HepG2 (cell line): ENCODE data around the gene THSD4. TPM values are rescaled to one million over a fixed set of nuclear protein-coding genes. Genes with fewer than 3 reads are reported as not detected.

Experiments
- ATAC-seq: fragments of 200-7000 bp; cut with Tn5 transposase; 3 replicates; pipeline ENCODE4 v1.9.1; 2020; ENCODE audit warnings: mild to moderate bottlenecking, moderate library complexity
- BruUV-seq: library from RNA; stranded (reverse); fragments of 400-500 nt; replicated peaks from 2 replicates; lab custom pipeline; 2021; lab: Mats Ljungman, UMichigan
- CTCF ChIA-PET: fragments of 300-600 bp; formaldehyde crosslinking; extraction: SDS; loops from one replicate; lab custom pipeline; 2021; ENCODE audit warnings: low total read pairs, inconsistent platforms, low intra/inter-chr PET ratio; lab: Yijun Ruan, JAX
- POLR2A ChIA-PET: fragments of 350-600 bp; sonication (Branson Sonifier 250); formaldehyde crosslinking; loops from one replicate; lab custom pipeline; 2020; ENCODE audit warnings: antibody characterized with exemption, inconsistent platforms; lab: Yijun Ruan, JAX
- DNase-seq: peaks from one replicate; pipeline ENCODE4 v3.0.0-alpha.2; 2015; ENCODE audit warnings: low spot score
- FAIRE-seq: peaks from 3 replicates; lab custom pipeline; 2011; peaks lifted over from hg19 to GRCh38; lab: Jason Lieb, UNC
- H2AFZ ChIP-seq: one replicate; pipeline ENCODE4 v1.6.1; 2011; ENCODE audit warnings: low read length, inconsistent platforms
- H3K27ac ChIP-seq: fragments of 300-600 bp; 3 replicates; pipeline ENCODE4 v1.8.0; 2011; ENCODE audit warnings: mixed run types, mild to moderate bottlenecking, mixed read lengths, low read length, inconsistent platforms; ENCODE audit not compliant: insufficient read depth; ENCODE audit errors: extremely low read length
- H3K27me3 ChIP-seq, 2 experiments: fragments of 200-600 bp in 1 of 2; 2 replicates in 1 of 2; 3 replicates in 1 of 2; pipeline versions ENCODE4 v1.6.0 to v1.8.0; 2011; ENCODE audit warnings: low read length in 2 of 2, mild to moderate bottlenecking in 2 of 2, moderate library complexity in 2 of 2, inconsistent platforms in 1 of 2; ENCODE audit not compliant: insufficient read depth in 2 of 2, control insufficient read depth in 1 of 2
- H3K36me3 ChIP-seq, 2 experiments: fragments of 200-600 bp in 1 of 2; replicated peaks in 1 of 2; 2 replicates in 1 of 2; 3 replicates in 1 of 2; pipeline versions ENCODE4 v1.5.1 to v1.8.0; 2011; ENCODE audit warnings: low read length in 2 of 2, inconsistent platforms in 1 of 2; ENCODE audit not compliant: insufficient read depth in 2 of 2, control insufficient read depth in 1 of 2
- H3K4me1 ChIP-seq: 2 replicates; pipeline ENCODE4 v1.5.1; 2012; ENCODE audit warnings: low read length, inconsistent platforms; ENCODE audit not compliant: insufficient read depth
- H3K4me2 ChIP-seq: 2 replicates; pipeline ENCODE4 v1.6.0; 2011; ENCODE audit warnings: low read depth, low read length, inconsistent platforms
- H3K4me3 ChIP-seq, 3 experiments: fragments of 200-600 bp in 1 of 3; sonication (generic), shearing (Covaris generic) in 1 of 3; replicated peaks in 1 of 3; 2 replicates each; pipeline ENCODE4 v1.5.1; 2011 to 2016; ENCODE audit warnings: low read length in 3 of 3, inconsistent platforms in 2 of 3, low read depth in 2 of 3, mild to moderate bottlenecking in 2 of 3, control low read depth in 1 of 3, mixed read lengths in 1 of 3; ENCODE audit not compliant: insufficient read depth in 1 of 3
- H3K79me2 ChIP-seq: one replicate; pipeline ENCODE4 v1.6.1; 2011; ENCODE audit warnings: low read length, inconsistent platforms; ENCODE audit not compliant: insufficient read depth
- H3K9ac ChIP-seq: 2 replicates; pipeline ENCODE4 v1.6.0; 2011; ENCODE audit warnings: mild to moderate bottlenecking, low read depth, low read length, inconsistent platforms; ENCODE audit not compliant: insufficient read depth
- H3K9me3 ChIP-seq: 2 replicates; pipeline ENCODE4 v1.5.1; 2012; ENCODE audit warnings: mild to moderate bottlenecking, low read length
- H4K20me1 ChIP-seq: 2 replicates; pipeline ENCODE4 v1.6.0; 2011; ENCODE audit warnings: inconsistent platforms, mild to moderate bottlenecking, low read length, moderate library complexity; ENCODE audit not compliant: insufficient read depth
- ARNTL ChIP-seq: sonication (generic); formaldehyde crosslinking; IDR thresholded peaks from 2 replicates; pipeline ENCODE4 v1.4.0; 2020; ENCODE audit warnings: mild to moderate bottlenecking, missing genetic modification reagents
- SNRNP70 ChIP-seq: fragments of 200-400 bp; formaldehyde crosslinking; IDR thresholded peaks from 2 replicates; pipeline ENCODE4 v1.6.1; 2017; ENCODE audit warnings: mild to moderate bottlenecking, low read depth, low read length, moderate library complexity
- SRSF9 ChIP-seq: fragments of 200-400 bp; formaldehyde crosslinking; IDR thresholded peaks from 2 replicates; pipeline ENCODE4 v1.6.1; 2018; ENCODE audit warnings: borderline replicate concordance, mild to moderate bottlenecking, low read depth, low read length; ENCODE audit not compliant: insufficient read depth, poor library complexity, severe bottlenecking
- TCF7 ChIP-seq: sonication (generic); IDR thresholded peaks from 2 replicates; pipeline ENCODE4 v1.6.1; 2016; ENCODE audit warnings: antibody characterized with exemption, low read depth
- THAP9 ChIP-seq: sonication (generic); formaldehyde crosslinking; IDR thresholded peaks from 2 replicates; pipeline ENCODE4; 2020; ENCODE audit warnings: missing genetic modification reagents, mild to moderate bottlenecking, borderline replicate concordance
- ZNF143 ChIP-seq: sonication (generic); formaldehyde crosslinking; IDR thresholded peaks from 2 replicates; pipeline ENCODE4 v1.4.0; 2020; ENCODE audit warnings: missing genetic modification reagents
- ZNF260 ChIP-seq: sonication (generic); formaldehyde crosslinking; IDR thresholded peaks from 2 replicates; pipeline ENCODE4 v1.4.0; 2020; ENCODE audit warnings: missing genetic modification reagents, low read depth, mild to moderate bottlenecking, borderline replicate concordance
- WGBS: methylation state at CpG from one replicate; pipeline ENCODE4 v1.1.6; 2017; ENCODE audit warnings: low lambda C conversion rate; 5-methylcytosine and 5-hydroxymethylcytosine counted together
- in situ Hi-C: cut with HindIII; loops from 2 replicates; pipeline ENCODE4 v1.10.0; 2017; ENCODE audit warnings: low pct_unique_long_range_greater_than_20kb; ENCODE audit not compliant: extremely low pct_ligation_motif_present
- intact Hi-C: fragments of 100-400 bp; cut with micrococcal nuclease; formaldehyde crosslinking; loops from one replicate; pipeline ENCODE4 v1.10.0; 2022; ENCODE audit not compliant: unreplicated experiment
- polyA plus RNA-seq, 8 experiments: library from polyadenylated mRNA; depleted of rRNA in 3 of 8; stranded (reverse) in 7 of 8; unstranded in 1 of 8; fragments of >200 nt; fragmentation: Illumina TruSeq in 4 of 8; extraction: Trizol in 4 of 8; gene quantifications; 2 replicates each; pipeline versions ENCODE4 v1.2.1 to v1.2.3, GENCODE V29; 2011 to 2016; ENCODE audit warnings: low read depth in 4 of 8, missing spikeins in 1 of 8, mixed read lengths in 1 of 8; ENCODE audit not compliant: insufficient read depth in 1 of 8
- total RNA-seq, 5 experiments: library from RNA; depleted of rRNA; stranded (reverse); fragments of >200 nt; fragmentation: Illumina TruSeq; extraction: Trizol; gene quantifications; 2 replicates each; pipeline ENCODE4 v1.2.3, GENCODE V29; 2016; ENCODE audit warnings: low read depth in 1 of 5
- TF ChIP-seq, protein P1 (sequence below): sonication (generic); formaldehyde crosslinking; IDR thresholded peaks from 2 replicates; pipeline ENCODE4 v1.8.0; 2022; ENCODE audit warnings: mild to moderate bottlenecking, missing genetic modification reagents, moderate library complexity

THSD4 gene
- total and polyA plus RNA-seq, 2 of the 13 experiments (the other 11 are each of a cell fraction or from before 2014, with no cell fraction given), result 0.07 to 0.21 TPM

DNA sequence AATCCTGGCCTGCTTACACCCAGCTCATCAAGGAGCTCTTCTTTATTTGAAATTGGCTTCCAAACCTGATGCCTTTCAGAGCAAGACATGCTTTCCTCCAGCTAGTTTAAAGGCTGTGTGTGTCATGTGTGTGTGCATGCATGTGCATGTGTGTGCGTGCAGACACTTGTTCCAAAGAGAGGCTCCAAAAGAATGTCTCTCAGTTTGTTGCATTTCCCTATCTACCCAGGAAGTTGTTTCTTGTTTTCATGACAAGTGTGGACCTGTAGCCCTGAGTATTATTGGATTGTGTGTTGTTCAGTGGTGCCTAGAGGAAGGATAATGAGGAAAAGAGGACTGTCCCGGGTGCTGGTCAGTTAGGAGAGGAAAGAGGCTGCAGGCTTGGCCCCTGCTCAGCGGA is 240.0 kb downstream of the THSD4 start (continued):
- TF ChIP-seq THAP9 (no peak), ZNF260 (CRISPR knock-in tag) (no peak), ZNF143 (no peak), TCF7 (no peak), ARNTL (CRISPR knock-in tag) (no peak), SRSF9 (no peak)
- TF ChIP-seq, protein P1, sequence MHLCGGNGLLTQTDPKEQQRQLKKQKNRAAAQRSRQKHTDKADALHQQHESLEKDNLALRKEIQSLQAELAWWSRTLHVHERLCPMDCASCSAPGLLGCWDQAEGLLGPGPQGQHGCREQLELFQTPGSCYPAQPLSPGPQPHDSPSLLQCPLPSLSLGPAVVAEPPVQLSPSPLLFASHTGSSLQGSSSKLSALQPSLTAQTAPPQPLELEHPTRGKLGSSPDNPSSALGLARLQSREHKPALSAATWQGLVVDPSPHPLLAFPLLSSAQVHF, result no peak

DNA sequence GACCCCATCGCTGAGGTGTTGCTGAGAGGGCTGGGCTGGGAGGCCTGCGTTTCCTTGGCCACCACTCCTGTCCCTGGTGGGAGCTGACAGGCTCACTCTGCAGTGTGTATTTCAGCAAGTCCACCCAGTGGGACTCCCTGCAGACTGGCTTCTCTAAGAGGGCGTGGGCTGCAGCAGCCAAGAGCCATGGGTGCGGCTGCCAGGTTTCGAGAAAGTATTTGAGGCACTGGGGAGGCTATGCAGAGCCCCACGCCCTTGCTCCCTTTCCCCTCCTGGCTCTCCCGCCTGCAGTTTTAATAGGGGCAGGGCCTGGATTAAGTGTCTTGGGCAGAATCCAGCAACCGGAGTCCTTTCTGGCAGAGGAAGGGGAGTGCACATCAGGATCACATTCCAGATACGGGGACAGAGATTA is 242.1 kb downstream of the THSD4 start:
- no peak overlapping the region for H2AFZ ChIP-seq
- CTCF ChIA-PET, result no interaction called here
- no peaks in the 10 kb centered on the region for H3K4me1 ChIP-seq
- peaks cover 0 to 3% of the 10 kb centered on the region in 2 experiments; a peak in 3 of 5 replicates for H3K27me3 ChIP-seq
- no peaks in the 10 kb centered on the region for H4K20me1 ChIP-seq
- H3K36me3 ChIP-seq, result no peaks in the 10 kb centered on the region
- BruUV-seq, result no TSS peak
- TF ChIP-seq ARNTL (CRISPR knock-in tag), result no peak
- no peak for TF ChIP-seq SNRNP70
- no peak overlapping the region for H3K4me3 ChIP-seq
- DNase-seq, result no peak
- 38% methylated on average over 6 of the region's 9 CpGs for WGBS
- no peaks in the 10 kb centered on the region for H3K9me3 ChIP-seq
- no peak overlapping the region for H3K4me2 ChIP-seq
- H3K27ac ChIP-seq, result no peak overlapping the region
- in situ Hi-C loops (no loop called here), intact Hi-C loops (no loop called here)
- ATAC-seq, result no peak
- POLR2A ChIA-PET, result no interaction called here
- no peak for FAIRE-seq
- no peaks in the 10 kb centered on the region for H3K79me2 ChIP-seq
- H3K9ac ChIP-seq, result no peak overlapping the region
